22Rv1 (cell line): Measurements from ENCODE around the gene MS4A10.

ENCODE experiments used
- H3K27ac ChIP-seq: fragments of 450-650 bp; 2 replicates; pipeline ENCODE4 v1.5.1; 2017
- CTCF ChIP-seq: fragments of 450-650 bp; IDR thresholded peaks from 2 replicates; pipeline ENCODE4 v1.5.1; 2017; ENCODE audit warnings: mild to moderate bottlenecking
- ZFX ChIP-seq: fragments of 450-650 bp; IDR thresholded peaks from 2 replicates; pipeline ENCODE4 v1.6.1; 2017; ENCODE audit warnings: antibody characterized with exemption, borderline replicate concordance

Gene MS4A10

GRCh38 chr11:60781981-60782316 lies 3.2 kb upstream of the MS4A10 start:
- TF ChIP-seq ZFX (no peak), CTCF (no peak)
- H3K27ac ChIP-seq = no peak overlapping the region

- no peak overlapping the region for H3K27ac ChIP-seq
- TF ChIP-seq CTCF (no peak), ZFX (no peak)
These were observed 2.6 kb upstream of the MS4A10 start for GRCh38 chr11:60782393-60783140.

GRCh38 chr11:60783141-60783484 lies 2.0 kb upstream of the MS4A10 start:
- no peak overlapping the region for H3K27ac ChIP-seq
- no peak for TF ChIP-seq ZFX
- TF ChIP-seq CTCF = no peak

- H3K27ac ChIP-seq = no peak overlapping the region
- no peak for TF ChIP-seq ZFX
These were observed 1.2 kb upstream of the MS4A10 start for GRCh38 chr11:60783911-60784310.

GRCh38 chr11:60785806-60786361 lies 751 bp downstream of the MS4A10 start:
- TF ChIP-seq ZFX (no peak), CTCF (no peak)
- no peak overlapping the region for H3K27ac ChIP-seq

- H3K27ac ChIP-seq = no peak overlapping the region
- TF ChIP-seq ZFX = no peak
- TF ChIP-seq CTCF = no peak
These were observed 1.9 kb downstream of the MS4A10 start for GRCh38 chr11:60786811-60787567.

GRCh38 chr11:60788401-60789125 lies 3.4 kb downstream of the MS4A10 start:
- no peak overlapping the region for H3K27ac ChIP-seq
- TF ChIP-seq CTCF = no peak
- no peak for TF ChIP-seq ZFX
